ENCODE results near the gene KCNH4.
"Not testable (repeated sequence)": the region's sequence is repeated elsewhere in the genome, so short reads cannot be mapped to it uniquely, and the experiment has no call there.

Gene KCNH4

DNA sequence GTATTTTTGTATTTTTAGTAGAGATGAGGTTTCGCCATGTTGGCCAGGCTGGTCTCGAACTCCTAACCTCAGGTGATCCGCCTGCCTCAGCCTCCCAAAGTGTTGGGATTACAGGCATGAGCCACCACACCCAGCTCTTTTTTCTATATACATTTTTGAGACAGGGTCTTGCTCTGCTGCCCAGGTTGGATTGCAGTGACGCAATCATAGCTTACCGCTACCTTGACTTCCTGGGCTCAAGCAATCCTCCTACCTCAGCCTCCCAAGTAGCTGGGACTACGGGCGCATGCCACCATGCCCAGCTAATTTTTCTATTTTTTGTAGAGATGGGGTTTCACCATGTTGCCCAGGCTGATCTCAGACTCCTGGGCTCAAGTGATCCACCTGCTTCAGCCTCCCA is 40.3 kb downstream of the KCNH4 start:
- H3K4me3 ChIP-seq (ENCODE audit: low read length); H3K4me1 ChIP-seq (ENCODE audit: insufficient read depth, low read length); H3K9ac ChIP-seq (ENCODE audit: low read depth, low read length); H3K9me3 ChIP-seq (ENCODE audit: insufficient read depth, low read depth, low read length); H3K27ac ChIP-seq (ENCODE audit: low read length); H3K27me3 ChIP-seq (ENCODE audit: insufficient read depth, low read length): not testable (repeated sequence)
- H3K36me3 ChIP-seq (ENCODE audit: insufficient read depth, low read depth, low read length) = peaks cover 25% of the 10 kb centered on the region

DNA sequence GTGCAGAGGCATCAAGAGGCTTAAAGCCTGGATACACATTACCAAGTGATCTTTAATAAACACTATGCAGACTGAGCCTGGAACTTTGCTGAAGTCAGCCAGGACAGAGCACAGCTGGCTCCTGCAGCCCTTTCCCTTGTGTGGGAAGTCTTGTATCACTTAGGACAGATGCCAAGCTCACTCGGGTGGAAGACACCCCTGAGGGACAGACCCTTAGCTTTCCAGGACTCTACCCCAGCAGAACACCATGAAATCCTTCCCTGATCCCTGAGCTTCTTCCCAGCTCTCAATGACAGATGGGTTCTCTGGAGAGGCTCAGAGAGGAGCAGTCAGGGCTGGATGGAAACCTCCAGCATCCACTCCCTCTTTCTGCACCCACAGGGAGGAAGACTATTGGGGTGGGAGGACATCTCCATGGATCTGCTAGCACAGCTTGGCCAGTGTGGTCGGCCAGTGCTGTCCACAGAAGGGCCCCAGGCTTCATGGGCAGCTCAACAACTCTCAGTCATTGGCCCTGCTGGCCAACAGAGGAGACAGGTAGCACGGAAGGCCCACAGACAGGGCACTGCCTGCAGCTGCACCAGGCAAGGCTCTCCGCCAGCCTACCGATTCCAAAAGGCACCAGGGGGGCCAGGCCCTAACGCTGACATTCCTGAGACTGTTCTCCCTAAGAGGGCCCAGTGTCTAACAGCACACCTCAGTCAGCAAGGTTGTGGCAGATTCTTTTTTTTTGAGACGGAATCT is 42.0 kb downstream of the KCNH4 start:
- Histone ChIP-seq H3K4me1 (ENCODE audit: insufficient read depth, low read length) (no peaks in the 10 kb centered on the region; the same call in 1 of the 2 replicates), H3K4me3 (ENCODE audit: low read length) (no peak overlapping the region), H3K27ac (ENCODE audit: low read length) (no peak overlapping the region)

DNA sequence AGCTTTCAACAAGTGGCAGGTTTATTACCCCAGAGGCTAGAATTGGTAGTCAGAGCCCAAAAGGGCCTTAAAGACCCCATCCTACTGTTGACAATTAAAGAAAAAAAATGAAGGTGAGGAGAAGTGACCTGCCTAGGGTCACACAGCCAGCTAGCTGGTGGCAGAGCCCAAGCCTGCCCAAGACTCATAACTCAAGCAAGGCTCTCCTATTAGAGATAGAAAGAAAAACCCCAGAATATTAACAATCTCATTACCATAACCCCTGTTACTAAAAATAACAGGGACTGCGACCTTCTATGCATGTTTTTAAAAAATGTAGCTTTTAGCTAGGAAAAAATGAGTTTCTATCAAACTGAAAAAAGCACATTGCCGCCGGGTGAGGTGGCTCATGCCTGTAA is 44.3 kb downstream of the KCNH4 start:
- Histone ChIP-seq H3K9ac (ENCODE audit: low read depth, low read length) (no peak overlapping the region), H3K4me1 (ENCODE audit: insufficient read depth, low read length) (no peaks in the 10 kb centered on the region; the same call in 1 of the 2 replicates), H3K36me3 (ENCODE audit: insufficient read depth, low read depth, low read length) (peaks cover 10% of the 10 kb centered on the region), H3K27me3 (ENCODE audit: insufficient read depth, low read length) (no peaks in the 10 kb centered on the region), H3K4me3 (ENCODE audit: low read length) (no peak overlapping the region), H3K27ac (ENCODE audit: low read length) (no peak overlapping the region), H3K9me3 (ENCODE audit: insufficient read depth, low read depth, low read length) (no peaks in the 10 kb centered on the region)

More for the DNA sequence above, 42.0 kb downstream of the KCNH4 start:
- H3K36me3 ChIP-seq (ENCODE audit: insufficient read depth, low read depth, low read length) = peaks cover 20% of the 10 kb centered on the region
- no peaks in the 10 kb centered on the region for H3K27me3 ChIP-seq (ENCODE audit: insufficient read depth, low read length)
- no peak overlapping the region for H3K9ac ChIP-seq (ENCODE audit: low read depth, low read length)
- H3K9me3 ChIP-seq (ENCODE audit: insufficient read depth, low read depth, low read length) = no peaks in the 10 kb centered on the region

GRCh38 chr17:42135664-42136653 is 45.0 kb downstream of the KCNH4 start:
- no peaks in the 10 kb centered on the region for H3K27me3 ChIP-seq (ENCODE audit: insufficient read depth, low read length)
- no peak overlapping the region for H3K9ac ChIP-seq (ENCODE audit: low read depth, low read length)
- H3K27ac ChIP-seq (ENCODE audit: low read length) = no peak overlapping the region
- H3K36me3 ChIP-seq (ENCODE audit: insufficient read depth, low read depth, low read length) = peaks cover 3% of the 10 kb centered on the region; the same call in 1 of the 2 replicates
- no peaks in the 10 kb centered on the region; the same call in 1 of the 2 replicates for H3K4me1 ChIP-seq (ENCODE audit: insufficient read depth, low read length)
- no peaks in the 10 kb centered on the region for H3K9me3 ChIP-seq (ENCODE audit: insufficient read depth, low read depth, low read length)
- H3K4me3 ChIP-seq (ENCODE audit: low read length) = no peak overlapping the region

DNA sequence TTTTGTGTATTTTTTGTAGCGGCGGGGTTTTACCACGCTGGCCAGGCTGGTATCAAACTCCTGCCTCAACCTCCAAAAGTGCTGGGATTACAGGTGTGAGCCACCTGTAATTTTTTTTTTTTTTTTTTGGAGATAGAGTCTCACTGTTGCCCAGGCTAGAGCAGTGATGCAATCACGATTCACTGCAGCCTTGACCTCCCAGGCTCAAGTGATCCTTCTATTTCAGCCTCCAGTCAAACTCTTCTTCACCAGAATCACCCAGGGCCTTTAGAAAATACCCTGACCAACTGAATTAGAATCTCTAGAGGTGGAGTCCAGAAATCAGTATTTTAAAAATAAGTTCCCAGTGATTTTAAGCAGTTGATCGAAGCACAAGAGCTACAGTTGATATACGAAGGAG is 45.8 kb downstream of the KCNH4 start:
- no peaks in the 10 kb centered on the region; the same call in 1 of the 2 replicates for H3K4me1 ChIP-seq (ENCODE audit: insufficient read depth, low read length)
- H3K27ac ChIP-seq (ENCODE audit: low read length) = no peak overlapping the region
- H3K9ac ChIP-seq (ENCODE audit: low read depth, low read length) = no peak overlapping the region
- no peaks in the 10 kb centered on the region for H3K9me3 ChIP-seq (ENCODE audit: insufficient read depth, low read depth, low read length)
- H3K27me3 ChIP-seq (ENCODE audit: insufficient read depth, low read length) = no peaks in the 10 kb centered on the region
- H3K36me3 ChIP-seq (ENCODE audit: insufficient read depth, low read depth, low read length) = peaks cover 8% of the 10 kb centered on the region
- H3K4me3 ChIP-seq (ENCODE audit: low read length) = no peak overlapping the region

DNA sequence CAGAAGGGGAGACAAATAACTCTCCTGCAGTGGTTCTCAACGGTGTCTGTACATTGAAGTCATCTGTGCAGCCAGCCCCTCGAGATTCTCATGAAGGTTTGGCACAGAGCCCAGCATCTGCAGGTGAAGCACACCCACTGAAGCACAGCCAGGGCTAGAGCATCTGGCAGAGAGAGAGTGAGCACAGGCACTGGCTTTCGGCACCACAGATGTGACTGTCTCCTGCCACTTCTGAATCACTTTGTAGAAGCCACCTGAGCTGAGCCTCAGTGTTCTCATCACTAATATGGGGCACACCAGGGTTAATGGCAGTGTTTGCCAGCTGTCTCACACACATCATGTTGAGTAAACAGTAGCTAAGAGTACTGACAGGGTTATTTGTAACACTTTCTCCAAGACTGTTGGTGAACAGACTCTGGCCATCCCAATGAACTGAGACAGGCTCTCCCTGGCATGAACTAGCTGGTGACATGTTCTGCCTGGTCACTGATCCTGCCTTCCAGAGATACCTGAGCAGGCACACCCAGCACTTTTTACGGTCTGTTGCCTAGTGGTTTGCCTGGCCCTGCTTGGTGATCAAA is 47.4 kb downstream of the KCNH4 start:
- Histone ChIP-seq H3K27me3 (ENCODE audit: insufficient read depth, low read length) (no peaks in the 10 kb centered on the region), H3K36me3 (ENCODE audit: insufficient read depth, low read depth, low read length) (peaks cover 24% of the 10 kb centered on the region), H3K9me3 (ENCODE audit: insufficient read depth, low read depth, low read length) (no peaks in the 10 kb centered on the region), H3K27ac (ENCODE audit: low read length) (no peak overlapping the region), H3K4me1 (ENCODE audit: insufficient read depth, low read length) (no peaks in the 10 kb centered on the region), H3K4me3 (ENCODE audit: low read length) (no peak overlapping the region), H3K9ac (ENCODE audit: low read depth, low read length) (no peak overlapping the region)

DNA sequence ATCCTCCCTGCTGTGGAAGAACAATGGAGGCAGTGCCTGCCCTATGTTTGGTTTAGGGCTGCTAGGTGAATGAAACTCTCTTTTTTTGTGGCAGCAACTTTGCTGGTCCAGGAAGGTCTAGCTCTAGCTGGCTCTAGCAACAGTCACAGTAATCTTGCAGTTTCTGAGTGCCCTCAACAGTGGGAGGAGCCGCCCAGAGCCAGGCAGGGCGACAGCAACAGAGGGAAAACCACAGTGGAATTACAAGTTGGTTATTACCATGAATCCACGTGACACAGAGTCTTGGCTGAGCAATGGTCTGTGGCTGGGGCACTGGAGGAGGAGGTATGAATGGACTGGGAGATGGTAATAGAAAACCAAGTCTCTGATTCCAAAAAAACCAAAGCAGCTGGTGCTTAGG is 48.0 kb downstream of the KCNH4 start:
- H3K4me3 ChIP-seq (ENCODE audit: low read length) = no peak overlapping the region
- no peaks in the 10 kb centered on the region for H3K27me3 ChIP-seq (ENCODE audit: insufficient read depth, low read length)
- H3K9me3 ChIP-seq (ENCODE audit: insufficient read depth, low read depth, low read length) = no peaks in the 10 kb centered on the region
- no peaks in the 10 kb centered on the region for H3K4me1 ChIP-seq (ENCODE audit: insufficient read depth, low read length)
- H3K9ac ChIP-seq (ENCODE audit: low read depth, low read length) = no peak overlapping the region
- peaks cover 30% of the 10 kb centered on the region for H3K36me3 ChIP-seq (ENCODE audit: insufficient read depth, low read depth, low read length)
- no peak overlapping the region for H3K27ac ChIP-seq (ENCODE audit: low read length)

GRCh38 chr17:42131981-42132432 is 48.9 kb downstream of the KCNH4 start:
- no peak overlapping the region for H3K9ac ChIP-seq (ENCODE audit: low read depth, low read length)
- H3K36me3 ChIP-seq (ENCODE audit: insufficient read depth, low read depth, low read length) = peaks cover 40% of the 10 kb centered on the region
- H3K4me3 ChIP-seq (ENCODE audit: low read length) = no peak overlapping the region
- no peaks in the 10 kb centered on the region for H3K27me3 ChIP-seq (ENCODE audit: insufficient read depth, low read length)
- H3K27ac ChIP-seq (ENCODE audit: low read length) = no peak overlapping the region
- H3K4me1 ChIP-seq (ENCODE audit: insufficient read depth, low read length) = no peaks in the 10 kb centered on the region
- H3K9me3 ChIP-seq (ENCODE audit: insufficient read depth, low read depth, low read length) = no peaks in the 10 kb centered on the region

- Histone ChIP-seq H3K27ac (ENCODE audit: low read length) (no peak overlapping the region), H3K4me3 (ENCODE audit: low read length) (no peak overlapping the region), H3K9ac (ENCODE audit: low read depth, low read length) (no peak overlapping the region), H3K4me1 (ENCODE audit: insufficient read depth, low read length) (no peaks in the 10 kb centered on the region), H3K9me3 (ENCODE audit: insufficient read depth, low read depth, low read length) (no peaks in the 10 kb centered on the region), H3K27me3 (ENCODE audit: insufficient read depth, low read length) (no peaks in the 10 kb centered on the region), H3K36me3 (ENCODE audit: insufficient read depth, low read depth, low read length) (peaks cover 46% of the 10 kb centered on the region)
Measured at GRCh38 chr17:42131232-42131631, 49.7 kb downstream of the KCNH4 start.

- H3K27ac ChIP-seq (ENCODE audit: low read length) = no peak overlapping the region
- no peak overlapping the region for H3K4me3 ChIP-seq (ENCODE audit: low read length)
- H3K36me3 ChIP-seq (ENCODE audit: insufficient read depth, low read depth, low read length) = peaks cover 54% of the 10 kb centered on the region
- H3K27me3 ChIP-seq (ENCODE audit: insufficient read depth, low read length) = no peaks in the 10 kb centered on the region
- no peaks in the 10 kb centered on the region for H3K4me1 ChIP-seq (ENCODE audit: insufficient read depth, low read length)
- H3K9ac ChIP-seq (ENCODE audit: low read depth, low read length) = no peak overlapping the region
- H3K9me3 ChIP-seq (ENCODE audit: insufficient read depth, low read depth, low read length) = no peaks in the 10 kb centered on the region
Measured at GRCh38 chr17:42130310-42130936, 50.5 kb downstream of the KCNH4 start.

- no peak overlapping the region for H3K27ac ChIP-seq (ENCODE audit: low read length)
- H3K4me1 ChIP-seq (ENCODE audit: insufficient read depth, low read length) = no peaks in the 10 kb centered on the region
- no peak overlapping the region for H3K4me3 ChIP-seq (ENCODE audit: low read length)
- no peaks in the 10 kb centered on the region for H3K27me3 ChIP-seq (ENCODE audit: insufficient read depth, low read length)
- H3K9ac ChIP-seq (ENCODE audit: low read depth, low read length) = no peak overlapping the region
- H3K9me3 ChIP-seq (ENCODE audit: insufficient read depth, low read depth, low read length) = no peaks in the 10 kb centered on the region
- peaks cover 59% of the 10 kb centered on the region for H3K36me3 ChIP-seq (ENCODE audit: insufficient read depth, low read depth, low read length)
Measured at GRCh38 chr17:42129109-42129837, 51.7 kb downstream of the KCNH4 start.
